IPS-11a (cell line): ENCODE measurements around the gene PROC.
A peak's percentile ranks its signal among the peaks of the same experiment; 100 is the strongest.
"Not testable (repeated sequence)": the region's sequence is repeated elsewhere in the genome, so short reads cannot be mapped to it uniquely, and the experiment has no call there.

Experiments used
- H3K4me3 ChIP-seq: one replicate; pipeline ENCODE4 v1.5.1; 2013; ENCODE audit warnings: low read depth, low read length, control low read depth

PROC gene

DNA sequence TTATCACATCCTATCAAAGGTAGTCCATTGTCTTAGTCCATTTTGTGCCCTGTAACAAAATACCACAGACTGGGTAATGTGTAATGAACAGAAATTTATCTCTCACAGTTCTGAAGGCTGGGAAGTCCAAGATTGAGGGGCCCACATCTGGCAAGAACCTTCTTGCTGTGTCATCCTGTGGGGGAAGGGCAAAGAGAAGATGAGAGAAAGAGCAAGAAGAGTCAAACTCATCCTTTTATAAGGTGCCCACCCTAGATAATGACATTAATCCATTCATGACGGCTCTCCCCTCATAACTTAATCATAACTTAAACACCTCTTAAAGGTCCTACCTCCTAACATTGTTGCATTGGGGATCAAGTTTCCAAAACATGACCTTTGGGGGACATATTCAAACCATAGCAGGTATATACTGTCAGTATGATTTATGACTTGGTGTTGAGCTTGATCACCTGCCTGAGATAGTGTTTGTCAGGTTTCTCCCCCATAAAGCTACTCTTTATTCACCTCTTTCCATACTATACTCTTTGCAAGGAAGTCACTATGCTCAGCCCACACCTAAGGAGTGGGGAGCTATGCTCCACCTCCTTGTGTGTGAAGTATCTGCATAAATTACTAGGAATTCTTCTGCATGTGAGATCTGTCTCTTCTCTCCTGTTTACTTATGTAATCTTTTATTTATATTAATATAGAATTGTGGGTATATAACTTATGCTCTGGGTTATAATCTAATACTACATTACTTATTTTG is 25.2 kb upstream of the PROC start:
- H3K4me3 ChIP-seq = no peak overlapping the region

DNA sequence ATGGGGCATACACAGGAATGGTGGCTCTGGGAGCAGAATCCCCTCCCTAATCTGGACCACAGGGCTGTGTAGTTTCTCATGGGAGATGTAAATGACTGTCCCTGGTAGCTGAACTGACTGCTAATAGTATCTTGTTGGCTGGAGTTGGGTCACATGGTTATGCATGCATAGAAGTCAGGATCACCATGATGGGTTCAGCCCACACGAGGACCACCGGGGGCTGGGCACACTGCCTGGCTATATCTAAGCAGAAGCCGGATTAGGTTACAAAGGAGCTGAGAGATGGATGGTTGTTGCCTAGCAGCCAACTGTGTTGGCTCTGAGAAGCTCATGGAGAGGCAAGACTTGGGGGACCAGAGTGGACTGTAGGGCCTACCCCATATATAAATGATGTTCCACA is 23.7 kb upstream of the PROC start:
- no peak overlapping the region for H3K4me3 ChIP-seq

DNA sequence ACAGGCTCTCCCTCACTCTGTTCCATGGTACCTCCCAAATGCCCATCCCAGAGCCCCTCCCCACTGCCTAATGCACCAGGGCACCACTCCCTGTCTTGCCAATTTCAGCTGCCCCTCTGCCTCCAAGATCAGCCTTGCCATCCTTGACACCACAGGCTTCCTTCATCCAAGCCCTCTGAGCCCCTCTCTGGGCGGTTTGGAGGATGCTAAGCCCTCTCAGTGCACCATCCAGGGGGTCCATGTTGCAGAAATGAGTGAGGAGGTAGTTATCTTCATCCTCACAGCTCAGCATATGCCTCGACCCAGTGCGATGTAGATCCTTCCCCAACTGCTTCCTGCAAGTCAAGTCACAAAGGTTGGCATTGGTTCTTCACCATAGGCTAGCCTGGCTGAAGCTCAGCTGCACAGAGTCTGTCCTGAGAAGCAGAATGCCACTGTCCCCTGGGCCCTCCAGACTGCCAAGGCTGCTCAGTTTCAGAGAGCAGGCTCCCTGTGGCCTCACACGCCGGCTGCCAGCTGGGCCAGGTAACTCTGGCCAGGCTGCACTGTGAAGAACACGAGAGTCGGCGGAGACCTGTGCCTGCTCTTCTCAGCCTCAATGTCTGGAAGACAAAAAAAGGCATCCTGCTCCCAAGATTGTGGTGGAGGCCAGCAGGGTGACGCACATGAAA is 20.5 kb upstream of the PROC start:
- no peak overlapping the region for H3K4me3 ChIP-seq

DNA sequence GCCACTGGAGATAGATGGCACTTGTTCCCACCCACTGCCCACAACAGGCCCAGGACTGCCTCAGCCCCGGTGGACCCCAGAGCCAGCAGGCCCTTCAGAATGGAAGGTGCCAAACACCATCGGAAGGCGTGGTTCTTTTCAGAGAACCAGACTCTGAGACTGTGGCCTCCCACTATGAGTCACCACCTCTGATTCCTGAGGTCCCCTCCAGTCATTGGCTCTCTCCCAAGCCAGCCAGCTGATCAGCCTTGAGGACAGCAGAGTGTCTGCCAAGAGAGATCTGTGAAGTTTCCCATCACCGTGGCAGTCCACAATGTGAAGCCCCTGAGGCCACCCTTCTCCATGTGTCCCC is 20.0 kb upstream of the PROC start:
- H3K4me3 ChIP-seq = no peak overlapping the region

DNA sequence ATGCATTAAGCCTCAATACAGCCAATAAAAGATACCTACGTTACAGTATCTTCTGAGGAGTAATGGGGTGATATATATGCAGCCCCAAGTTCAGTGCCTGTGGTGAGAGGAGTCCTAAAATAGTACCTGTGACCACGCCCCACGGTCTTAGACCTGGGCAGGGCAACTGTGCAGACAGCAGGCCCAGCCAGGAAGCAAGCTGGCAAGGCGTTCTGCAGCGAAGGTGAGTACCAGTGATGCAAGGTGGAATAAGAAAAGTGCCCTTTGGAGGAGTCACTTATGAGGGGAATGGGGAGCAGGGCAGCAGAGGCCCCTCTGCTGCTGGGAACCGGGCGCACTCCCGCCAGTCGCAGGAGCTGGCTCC is 17.7 kb upstream of the PROC start:
- H3K4me3 ChIP-seq = no peak overlapping the region

DNA sequence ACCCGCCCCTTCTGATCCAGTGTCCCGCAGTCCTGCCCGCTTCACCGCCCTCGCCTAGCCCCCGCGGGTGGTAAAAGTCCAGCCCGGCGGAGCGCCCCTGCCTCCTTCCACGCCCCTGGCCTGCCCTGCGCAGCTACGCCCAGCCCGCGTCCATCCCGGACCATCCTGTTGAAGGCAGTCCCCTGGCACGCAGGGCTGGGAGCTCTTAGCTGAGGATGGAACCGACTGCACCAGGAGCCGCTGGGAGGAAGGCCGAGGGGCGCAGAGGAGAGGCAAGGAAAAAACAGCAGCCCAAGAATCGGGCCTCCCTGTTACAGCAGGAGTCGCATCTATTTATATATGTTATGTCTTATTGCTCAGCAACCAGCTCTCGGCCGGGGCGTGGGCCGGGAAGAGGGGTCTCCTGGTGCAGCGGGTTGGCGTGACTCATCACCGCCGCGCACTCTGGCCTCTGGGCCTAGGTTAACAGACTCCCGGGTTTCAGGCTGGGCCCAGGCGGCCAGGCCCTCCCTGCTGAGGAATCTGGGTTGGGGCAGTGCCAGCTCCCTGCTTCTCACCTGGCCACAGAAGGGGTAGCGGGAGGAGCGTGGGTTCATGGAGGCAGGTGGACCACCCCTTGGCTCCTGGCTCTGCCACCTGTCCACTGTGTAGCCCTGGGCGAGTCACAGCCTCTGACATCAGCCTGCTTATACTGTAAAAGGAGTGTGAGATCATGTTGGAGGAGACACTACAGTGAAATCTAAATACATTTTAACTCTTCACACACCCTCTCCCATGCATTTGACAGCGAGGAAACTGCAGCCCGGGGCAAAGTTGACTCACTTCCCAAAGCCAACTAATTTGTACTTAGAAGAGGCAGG is 17.1 kb upstream of the PROC start:
- no peak overlapping the region for H3K4me3 ChIP-seq

DNA sequence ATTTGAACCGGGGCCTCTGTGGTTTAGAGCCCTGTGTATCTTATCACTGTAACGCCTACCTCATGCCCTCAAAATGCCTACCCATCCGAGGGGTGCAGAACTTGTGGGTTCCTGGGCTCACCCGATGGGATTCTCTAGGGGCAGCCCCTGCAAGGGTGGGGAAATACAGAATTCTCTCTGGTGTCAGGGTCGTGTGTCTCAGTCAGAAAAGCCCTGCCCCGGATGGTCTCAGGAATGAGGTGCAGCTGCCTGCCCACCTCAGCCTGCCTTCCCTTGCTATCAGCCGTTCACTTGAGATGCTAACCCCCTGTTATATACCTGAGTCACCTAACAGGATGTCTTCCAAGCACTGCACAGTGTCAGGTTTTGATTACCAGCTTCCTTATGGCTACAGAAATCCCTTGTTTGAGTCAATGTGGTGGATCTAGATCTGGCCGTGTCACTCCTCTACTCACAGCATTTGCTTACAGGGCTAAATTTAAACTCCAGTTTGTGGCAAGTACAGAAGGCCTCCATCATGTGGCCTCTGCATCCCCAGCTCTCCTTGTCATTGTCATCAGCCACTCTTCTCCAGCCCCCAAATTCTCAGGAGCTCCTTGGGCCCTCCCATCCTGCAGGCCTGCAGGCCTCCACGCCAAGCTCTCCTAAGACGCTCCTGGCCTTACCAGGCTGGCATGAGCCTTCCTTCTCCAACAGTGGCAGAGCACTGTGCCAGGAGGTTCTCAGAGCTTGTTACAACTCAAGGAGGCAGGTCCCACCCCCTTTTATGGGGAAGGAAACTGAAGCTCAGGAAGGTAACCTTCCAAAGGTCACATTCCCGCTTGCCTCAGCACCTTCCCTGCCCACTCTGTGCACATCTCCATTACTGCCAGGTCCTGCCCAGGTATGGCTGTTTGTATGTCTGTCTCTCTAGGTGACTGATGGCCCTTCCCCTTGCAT is 16.2 kb upstream of the PROC start:
- H3K4me3 ChIP-seq = no peak overlapping the region

DNA sequence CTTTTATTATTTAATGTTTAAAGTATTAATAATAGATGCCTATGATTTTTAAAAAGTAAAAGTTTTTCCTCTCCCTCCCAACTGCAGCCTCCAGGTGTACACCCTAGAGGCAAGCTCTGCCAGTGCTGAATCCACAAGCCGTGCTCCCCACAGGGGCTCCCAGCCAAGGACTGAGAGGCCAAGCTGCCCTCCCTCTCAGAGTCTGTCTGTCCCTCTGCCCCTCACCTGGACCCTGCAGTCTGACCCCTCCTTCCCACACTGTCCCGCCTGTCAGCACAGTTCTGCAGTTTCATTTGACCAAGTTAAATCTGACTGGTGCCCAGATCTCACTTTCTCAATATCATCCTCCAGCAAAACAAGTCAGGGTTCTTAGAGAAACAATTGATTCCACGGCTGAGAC is 14.8 kb upstream of the PROC start:
- no peak overlapping the region for H3K4me3 ChIP-seq

DNA sequence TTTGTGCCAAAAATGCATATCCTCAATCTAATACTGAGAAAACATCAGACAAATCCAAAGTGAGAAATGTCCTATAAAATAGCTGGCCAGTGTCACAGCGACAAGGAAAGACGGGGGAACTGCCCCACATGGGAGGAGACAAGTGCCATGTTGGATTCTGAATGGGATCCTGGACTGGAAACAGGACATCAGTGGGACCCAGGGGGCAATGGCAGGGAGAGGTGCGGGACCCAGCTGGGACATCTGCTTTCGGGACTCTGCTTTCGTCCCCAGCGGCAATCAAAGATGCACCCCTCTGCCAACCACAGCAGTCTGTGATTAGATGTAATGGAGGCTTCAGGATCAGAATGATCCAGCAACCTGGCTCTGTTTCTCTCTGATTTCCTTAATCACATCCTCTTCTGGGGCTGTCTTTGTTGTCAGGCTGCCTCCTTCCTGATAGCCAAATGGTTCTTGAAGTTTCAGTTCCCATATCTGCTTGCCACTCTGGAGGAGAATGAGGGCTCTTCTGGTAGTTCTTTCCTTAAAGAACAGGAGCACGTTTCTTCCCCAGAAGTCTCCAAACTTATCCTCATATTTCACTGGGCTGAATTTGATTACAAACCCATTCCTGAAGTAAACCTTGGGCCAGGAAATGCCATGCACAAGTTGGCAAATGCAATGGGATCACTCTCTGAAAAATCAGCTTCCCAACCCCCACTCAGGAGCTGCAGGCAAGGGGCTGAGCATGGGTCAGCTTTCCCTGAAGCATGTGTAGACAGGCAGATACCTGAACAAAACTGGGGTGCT is 13.6 kb upstream of the PROC start:
- H3K4me3 ChIP-seq = no peak overlapping the region

DNA sequence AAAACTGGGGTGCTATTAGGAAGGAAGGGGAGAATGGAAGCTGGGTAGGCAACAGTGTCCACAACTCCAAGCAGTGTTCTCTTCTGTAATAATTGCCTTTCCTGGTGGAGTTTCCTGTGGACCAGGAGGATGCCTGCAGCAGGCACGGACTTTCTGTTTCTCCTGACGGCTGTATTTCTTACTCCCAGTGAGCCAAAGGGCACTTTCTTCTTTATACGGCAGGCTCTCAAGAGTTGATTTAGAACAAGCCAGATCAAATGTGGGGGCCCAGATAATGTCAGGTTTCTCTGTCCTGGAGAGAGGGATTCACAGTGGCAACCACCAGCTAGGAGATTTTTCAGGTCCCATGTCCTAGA is 13.0 kb upstream of the PROC start:
- no peak overlapping the region for H3K4me3 ChIP-seq

DNA sequence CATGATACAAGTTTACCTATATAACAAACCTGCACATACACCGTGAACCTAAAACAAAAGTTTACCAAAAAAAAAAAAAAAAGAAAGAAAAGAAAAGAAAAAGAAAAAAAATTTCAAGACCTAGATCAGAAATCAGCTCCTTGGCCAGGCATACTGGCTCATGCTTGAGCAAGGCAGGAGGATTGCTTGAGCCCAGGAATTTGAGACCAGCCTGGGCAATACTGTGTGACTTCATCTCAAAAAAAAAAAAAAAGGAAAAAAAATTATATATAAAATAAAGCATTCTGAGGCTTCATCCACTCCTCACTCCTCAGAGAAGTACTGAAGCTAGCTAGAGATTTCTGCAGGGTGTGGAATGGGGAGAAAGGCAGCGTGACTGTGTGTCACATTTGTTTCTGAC is 11.8 kb upstream of the PROC start:
- no peak overlapping the region for H3K4me3 ChIP-seq

DNA sequence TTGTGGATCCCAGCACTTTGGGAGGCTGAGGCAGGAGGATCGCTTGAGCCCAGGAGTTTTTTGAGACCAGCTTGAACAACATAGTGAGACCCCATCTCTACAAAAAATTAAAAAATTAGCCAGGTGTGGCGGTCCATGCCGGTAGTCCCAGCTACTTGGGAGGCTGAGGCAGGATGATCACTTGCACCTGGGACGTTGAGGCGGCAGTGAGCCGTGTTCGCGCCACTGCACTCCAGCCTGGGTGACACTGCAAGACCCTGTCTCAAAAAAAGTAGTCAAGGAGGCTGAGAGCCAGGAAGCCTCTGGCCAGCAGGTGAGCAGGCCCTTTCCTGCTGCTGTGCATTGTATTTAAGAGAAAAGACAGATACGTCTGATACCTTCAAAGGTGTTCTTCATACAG is 11.1 kb upstream of the PROC start:
- no peak overlapping the region for H3K4me3 ChIP-seq

DNA sequence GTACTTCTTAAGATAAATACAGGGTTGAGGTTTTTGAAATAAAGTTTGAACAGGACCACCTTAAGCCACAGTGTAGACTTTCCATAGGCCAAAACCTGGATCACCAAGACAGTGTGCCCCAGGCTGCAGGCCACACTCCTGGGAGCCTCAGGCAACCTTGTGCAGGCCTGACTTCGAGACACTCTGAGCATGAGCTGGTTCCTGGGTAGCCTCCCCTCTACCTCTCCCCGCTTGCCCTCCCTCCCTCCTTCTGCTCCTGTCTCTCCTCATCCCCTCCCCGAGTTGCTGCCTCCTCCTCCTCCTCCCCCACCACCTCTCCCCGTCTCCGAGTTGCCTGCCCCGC is 10.6 kb upstream of the PROC start:
- peak overlapping the region; percentile 9 for H3K4me3 ChIP-seq

DNA sequence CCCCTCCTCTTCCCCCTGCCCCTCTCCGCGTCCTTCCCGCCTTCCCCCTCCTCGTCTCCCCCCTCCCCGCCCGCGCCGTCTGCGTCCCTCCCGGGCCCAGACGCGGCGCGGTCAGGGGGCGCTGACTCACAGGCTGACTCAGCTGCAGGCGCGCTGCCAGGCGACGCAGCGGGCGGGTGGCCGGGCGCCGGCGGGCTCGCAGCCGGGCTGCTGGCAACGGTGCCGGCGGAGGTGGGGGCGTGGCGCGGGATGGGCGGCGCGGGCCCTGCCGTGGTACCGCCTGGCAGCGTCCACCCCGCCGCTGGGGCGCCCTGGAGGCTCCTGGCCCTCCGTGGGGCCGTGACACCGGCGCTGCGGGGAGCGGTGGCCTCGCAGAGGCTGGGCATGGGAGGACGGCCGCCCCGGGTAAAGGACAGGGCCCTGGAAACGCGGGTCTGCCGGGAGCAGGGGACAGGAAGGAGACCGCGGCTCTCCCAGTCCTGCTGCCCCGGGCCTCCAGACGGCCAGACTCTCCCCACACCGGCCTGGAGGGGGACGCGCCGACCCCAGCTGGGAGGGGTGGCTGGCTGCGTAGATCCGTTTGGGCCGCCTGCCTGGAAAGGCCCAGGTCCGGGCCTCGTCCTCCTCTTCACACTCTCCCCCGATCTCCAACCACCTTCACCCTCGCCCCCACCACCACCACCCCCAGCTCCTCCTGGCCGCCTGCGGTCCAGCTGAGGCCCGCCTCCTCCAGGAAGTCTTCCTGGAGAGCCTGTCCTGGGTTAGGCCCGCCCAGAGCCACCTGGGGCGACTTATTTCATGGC is 10.0 kb upstream of the PROC start:
- peak overlapping the region; percentile 57 for H3K4me3 ChIP-seq

DNA sequence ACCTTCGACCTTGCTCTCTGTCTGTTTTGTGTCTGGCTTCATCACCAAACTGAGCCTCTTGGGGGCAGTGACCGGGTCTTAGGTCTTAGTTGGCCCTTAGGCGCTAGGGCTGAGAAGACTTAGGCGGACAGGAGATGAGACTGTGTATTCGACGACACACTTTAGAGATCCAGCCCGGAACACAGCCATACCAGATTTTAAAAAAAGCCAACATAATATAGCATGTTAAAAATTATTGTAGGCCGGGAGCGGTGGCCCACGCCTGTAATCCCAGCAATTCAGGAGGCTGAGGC is 9.5 kb upstream of the PROC start:
- peak overlapping the region; percentile 57 for H3K4me3 ChIP-seq

DNA sequence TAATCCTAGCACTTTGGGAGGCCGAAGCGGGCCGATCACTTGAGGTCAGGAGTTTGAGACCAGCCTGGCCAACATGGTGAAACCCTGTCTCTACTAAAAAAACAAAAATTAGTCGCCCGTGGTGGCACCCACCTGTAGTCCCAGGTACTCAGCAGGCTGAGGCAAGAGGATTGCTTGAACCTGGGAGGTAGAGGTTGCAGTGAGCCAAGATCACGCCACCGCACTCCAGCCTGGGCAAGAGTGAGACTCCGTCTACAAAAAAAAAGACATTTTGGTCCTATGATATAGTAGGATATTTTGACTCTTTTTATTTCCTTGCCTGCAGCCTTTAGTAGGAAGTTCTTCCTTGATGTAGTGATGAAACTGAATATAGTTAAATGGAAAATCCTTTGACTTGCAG is 8.5 kb upstream of the PROC start:
- H3K4me3 ChIP-seq = not testable (repeated sequence)

DNA sequence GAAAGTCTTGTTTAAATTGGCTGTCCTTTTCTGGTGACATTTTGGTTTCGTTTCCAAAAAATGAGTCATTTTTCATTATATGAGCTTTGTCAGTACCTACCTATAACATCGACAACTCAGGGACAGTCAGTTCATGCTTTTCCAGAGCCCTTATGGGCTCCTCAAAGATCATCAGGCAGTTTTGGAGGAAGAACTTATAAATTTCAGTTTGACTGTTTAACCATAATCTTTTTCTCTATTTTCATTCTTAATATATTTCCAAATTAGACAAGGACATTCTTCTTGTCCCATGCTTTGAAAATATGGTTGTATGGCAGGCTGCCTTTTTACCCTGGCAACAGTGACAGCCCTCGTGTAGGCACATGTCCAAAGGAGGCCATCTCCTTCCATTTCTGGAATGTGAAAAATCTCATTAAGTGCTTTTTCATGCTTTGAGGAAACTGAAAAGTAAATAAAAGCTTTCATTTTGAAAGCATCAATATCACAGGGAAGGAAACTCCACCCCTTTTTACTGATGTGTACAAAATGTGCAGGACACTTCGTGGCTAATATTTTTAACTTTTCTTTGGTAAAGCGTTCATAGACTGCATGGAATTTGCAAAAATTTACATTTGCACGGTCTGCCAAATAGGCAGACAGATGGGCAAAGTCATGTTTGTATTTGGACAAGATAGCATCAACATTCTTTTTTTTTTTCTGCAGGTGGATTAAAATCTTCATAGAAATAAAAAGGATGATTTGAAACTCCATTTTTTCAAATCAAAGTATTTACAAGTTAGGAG is 7.2 kb upstream of the PROC start:
- no peak overlapping the region for H3K4me3 ChIP-seq

DNA sequence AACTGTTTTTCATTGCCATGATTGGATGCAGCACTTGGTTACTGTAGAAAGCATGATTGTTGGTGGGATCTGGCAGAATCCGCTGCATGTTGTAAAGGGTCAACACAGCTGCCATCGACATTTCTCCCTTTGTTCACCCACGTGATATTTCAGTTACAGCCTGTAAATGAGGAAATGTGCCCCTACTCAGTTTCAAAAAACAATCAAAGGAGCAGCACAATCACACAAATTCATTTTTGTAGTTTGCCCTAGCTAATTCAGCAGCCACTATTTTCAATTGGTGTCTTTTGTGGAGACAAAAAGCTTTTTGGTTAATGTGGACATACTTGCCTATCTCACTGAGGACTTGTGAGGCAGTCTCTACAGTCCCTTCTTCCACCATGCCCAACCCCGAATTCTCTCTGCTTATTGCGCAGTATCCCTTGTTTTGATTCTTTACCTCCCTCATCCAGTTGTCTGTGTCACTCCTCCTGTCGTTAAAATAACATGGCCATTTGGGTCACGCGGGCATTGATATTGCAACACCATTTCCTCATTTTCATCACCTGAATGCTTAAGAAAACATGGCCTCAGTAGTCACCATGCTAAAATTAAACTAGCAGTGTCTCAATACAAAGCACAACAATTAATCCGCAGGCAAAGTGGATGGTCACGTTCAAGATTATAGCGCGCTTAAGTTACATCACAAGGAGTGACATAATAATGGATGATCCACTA is 6.4 kb upstream of the PROC start:
- no peak overlapping the region for H3K4me3 ChIP-seq
